SK-MEL-5 (cell line): ENCODE results near the gene CFDP1. TPM values are rescaled to one million over a fixed set of nuclear protein-coding genes. Genes with fewer than 3 reads are reported as not detected.

Experiments
- DNase-seq: peaks from one replicate; pipeline ENCODE4 v3.0.0-alpha.2; 2016; ENCODE audit warnings: low read depth, low spot score
- in situ Hi-C: cut with HindIII; loops from 2 replicates; pipeline ENCODE4 v1.10.0; 2016; ENCODE audit warnings: low sequenced_read_pairs, high pct_unique_total_duplicates, low pct_unique_long_range_greater_than_20kb
- total RNA-seq: library from RNA; depleted of rRNA; stranded (reverse); fragments of >200 nt; shearing (Covaris generic); gene quantifications from 2 replicates; pipeline ENCODE4 v1.2.3, GENCODE V29; 2014

CFDP1 gene
- total RNA-seq, 1 experiment from 2014 or later: 24.8 TPM

DNA sequence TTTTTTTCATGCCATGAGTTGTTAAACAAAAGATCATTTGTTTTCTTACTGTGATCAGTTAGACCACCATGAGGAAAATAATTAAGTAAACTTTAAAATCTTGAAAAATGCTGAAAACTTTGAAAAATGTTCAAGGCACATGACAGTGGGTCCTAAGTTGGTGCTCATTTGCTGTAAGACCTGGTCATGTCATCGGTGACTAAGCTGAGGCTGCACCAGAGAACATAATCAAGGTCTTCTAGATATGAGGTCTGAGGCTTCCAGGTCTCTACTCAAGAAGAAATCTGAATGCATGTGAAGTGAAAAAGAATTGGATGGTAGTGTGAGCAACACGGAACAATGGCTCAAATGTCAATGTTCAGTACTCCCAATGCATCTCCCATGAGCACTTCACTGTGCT, 87.6 kb downstream of the CFDP1 start:
- DNase-seq: no peak
- in situ Hi-C loops: no loop called here

DNA sequence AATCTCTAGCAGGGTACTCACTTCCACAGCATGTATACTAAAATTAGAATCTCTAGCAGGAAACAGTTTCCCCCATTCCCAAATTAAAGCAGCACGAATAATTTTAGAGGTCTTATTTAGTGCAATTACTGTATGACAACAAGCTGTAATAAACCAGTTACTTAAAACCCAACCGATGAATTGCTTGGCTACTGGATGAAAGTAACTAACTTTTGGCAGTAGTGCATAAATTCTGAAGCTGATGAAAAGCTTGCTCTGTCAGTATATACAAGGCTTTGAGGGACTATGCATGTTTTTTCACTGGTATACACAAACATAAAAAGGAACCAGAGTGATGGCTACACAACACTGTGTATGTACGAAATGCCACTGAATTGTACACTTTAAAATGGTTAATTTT, 89.4 kb downstream of the CFDP1 start:
- DNase-seq: no peak
- in situ Hi-C loops: no loop called here

DNA sequence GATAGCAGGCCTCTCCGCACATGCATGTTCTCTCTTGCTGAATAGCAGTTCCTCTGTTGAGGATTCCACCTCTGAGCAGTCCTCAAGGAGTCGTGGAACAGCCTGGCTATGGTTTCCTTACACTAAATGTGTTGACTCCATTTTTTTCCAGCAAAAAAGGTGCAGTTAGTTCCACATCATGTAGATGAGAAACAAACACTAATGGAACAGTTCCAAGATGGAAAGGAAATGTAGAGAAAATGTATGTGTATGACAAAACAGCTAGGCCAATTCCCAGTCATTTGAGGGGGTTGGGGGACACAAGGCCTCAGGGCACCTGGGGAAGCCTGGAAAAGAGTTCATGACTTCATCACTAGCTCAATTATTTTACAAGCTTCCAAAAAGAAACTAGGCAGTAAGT, 90.0 kb downstream of the CFDP1 start:
- in situ Hi-C loops: no loop called here

DNA sequence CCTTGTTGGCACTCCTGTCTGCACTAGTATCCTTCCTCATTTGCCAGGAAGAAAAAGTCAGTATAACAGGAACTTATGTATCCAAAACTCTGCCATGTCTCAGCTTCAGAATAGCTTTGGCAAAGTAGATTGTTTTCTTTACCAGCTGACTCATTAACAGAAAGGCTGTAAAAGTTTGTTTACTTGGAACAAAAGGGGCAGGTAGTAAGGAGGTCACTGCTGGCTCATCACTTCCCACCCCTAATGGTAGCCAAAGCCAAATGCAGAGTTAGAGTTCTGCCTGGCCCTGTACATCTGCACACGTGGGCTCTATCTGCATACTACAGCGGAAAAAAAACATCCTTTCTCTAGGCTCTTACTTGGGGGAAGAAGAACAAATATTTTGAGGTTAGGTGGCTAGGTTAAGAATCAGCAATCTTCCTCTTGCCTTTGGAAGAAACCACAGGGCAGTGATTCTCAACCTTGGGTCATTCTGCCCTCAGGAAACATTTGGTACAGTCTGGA, 90.9 kb downstream of the CFDP1 start:
- in situ Hi-C loops: no loop called here
- DNase-seq: no peak

More for the DNA sequence above, 90.0 kb downstream of the CFDP1 start:
- DNase-seq: no peak

DNA sequence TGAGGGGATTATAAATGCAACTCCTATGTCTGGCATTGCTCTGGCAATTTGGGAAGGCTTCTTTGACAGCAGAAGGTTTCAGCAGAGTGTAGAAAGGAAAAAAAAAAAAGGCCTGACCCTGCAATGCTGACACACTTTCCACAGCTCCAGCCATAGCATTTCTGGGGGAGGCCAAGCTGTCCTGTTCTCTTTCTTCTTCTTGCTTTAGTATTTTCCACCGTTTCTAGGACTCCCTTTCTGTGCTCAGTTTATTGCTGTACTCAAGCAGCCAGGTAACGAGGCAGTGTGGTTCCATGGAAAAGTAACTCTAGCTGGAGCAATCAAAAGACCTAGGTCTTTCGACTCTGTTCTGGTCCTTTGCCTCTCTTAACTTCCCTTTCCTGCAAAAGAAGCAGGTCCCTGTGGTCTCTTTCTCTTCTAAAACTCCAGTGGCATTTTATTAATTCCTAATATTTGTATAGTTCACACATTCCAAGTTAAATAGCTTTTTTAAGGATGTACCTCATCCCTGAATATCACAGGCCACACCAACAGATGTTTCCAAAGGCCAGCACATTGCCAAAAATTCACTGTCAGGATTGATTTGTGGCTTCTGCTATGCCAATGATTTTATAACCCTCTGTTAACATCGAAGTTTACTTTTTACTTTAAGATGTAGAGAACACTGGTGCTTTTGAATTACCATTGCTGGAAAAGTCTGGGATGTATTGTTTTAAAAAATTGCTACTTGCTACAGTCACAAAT, 91.6 kb downstream of the CFDP1 start:
- in situ Hi-C loops: no loop called here
- no peak for DNase-seq

DNA sequence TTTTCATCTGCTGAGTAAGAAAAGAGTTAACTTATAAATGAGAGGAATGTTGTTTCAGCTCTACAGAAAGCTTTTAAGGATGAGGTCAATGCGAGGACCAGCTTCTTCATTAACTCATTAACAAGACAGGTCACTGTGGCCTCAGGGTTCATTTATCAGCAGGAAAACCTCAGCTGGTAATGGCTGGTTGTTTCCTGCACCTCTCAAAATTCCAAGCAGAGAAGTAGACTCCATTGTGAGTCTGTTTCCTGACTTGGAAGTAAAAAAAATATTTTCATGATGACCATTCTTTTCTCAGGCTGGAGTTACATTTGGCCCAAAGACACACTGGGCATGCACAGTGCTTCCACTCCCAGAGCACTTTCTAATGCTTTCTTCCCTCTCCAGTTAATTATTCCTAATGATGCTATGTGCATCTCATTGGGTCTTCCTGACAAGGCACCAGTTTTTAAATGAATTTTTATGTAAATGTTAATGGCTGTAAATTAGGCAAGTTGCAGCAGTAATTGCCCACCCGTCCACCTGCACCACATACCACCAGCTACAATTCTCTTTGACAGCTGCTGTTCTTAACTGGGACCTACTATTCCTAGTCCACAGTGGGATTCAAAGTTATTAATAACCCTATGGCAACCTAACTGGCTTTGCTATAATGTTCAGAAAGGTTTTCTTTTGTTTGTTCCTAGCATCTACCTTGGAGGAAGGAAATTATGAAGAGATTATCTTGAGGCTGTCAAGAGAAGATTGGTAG, 92.4 kb downstream of the CFDP1 start:
- in situ Hi-C loops: no loop called here
- DNase-seq: no peak

DNA sequence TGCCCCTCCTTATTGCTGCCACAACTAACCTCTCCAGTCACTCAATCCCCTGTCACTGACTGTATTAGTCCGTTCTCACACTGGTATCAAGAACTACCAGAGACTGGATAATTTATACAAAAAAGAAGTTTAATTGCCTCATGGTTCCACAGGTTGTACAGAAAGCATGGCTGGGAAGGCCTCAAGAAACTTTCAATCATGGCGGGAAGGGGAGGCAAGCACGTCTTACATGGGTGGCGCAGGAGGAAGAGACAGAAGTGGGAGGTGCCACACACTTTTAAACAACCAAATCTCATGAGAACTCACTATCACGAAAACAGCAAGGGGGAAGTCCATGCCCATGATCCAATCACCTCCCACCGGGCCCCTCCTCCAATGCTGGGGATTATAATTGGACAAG, 95.9 kb downstream of the CFDP1 start:
- no peak for DNase-seq
- in situ Hi-C loops: no loop called here

DNA sequence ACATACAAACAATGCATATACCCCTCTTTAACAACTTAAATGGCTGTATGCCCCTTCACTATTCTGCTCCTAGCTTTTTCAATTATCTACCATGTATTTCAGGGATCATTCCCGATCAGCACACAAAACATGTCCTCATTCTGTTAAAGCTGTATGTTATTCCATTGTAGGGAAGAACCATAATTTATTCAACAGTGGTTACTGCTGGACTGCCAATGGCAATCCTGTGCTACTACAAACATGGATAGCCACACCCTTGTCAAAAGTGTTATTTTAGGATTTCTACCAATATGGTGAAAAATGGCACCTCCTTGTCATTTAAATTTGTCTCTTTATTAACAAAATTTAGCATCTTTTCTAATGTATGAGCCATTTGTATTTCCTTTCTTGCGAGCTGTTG, 96.8 kb downstream of the CFDP1 start:
- in situ Hi-C loops: no loop called here
- no peak for DNase-seq

DNA sequence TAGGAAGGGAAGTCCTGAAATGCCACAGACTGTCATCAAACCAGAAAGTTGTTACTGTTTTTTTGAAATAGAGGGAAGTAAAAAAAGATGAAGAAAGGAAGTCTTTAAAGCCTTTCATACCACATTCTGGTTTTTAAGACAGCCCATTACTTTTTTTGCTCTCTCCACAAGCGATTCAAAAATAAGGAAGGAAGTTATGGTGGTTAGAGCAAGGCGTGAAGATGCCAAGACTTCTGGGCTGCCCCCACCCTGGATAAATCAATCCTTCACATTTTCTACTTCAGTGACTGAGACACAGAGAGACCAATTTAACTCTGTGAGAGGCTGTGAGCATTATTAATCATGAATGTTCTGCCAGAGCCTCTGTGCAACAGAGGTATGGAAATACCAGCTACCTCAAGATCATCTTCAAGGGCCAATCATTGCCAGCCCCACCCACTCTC, 99.6 kb downstream of the CFDP1 start:
- in situ Hi-C loops: no loop called here
- DNase-seq: no peak

DNA sequence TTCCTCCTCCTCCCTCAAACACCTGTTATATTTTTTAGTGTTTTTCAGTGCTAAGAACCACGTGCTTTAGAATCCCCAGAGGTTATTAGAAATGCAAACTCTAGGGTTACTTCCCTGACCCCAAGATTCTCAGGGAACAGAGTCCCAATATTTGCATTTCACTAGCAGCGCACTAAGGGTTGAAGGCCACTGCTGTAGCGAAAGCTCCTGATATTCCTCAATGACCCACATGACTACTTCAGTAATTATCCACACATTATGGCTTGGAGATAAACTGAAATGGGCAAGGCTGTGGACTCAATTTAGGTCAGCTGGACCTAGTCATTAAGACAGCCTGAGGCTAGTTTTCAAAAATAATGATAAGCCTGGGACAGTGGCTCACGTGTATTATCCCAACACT, 103.4 kb downstream of the CFDP1 start:
- in situ Hi-C loops: no loop called here

DNA sequence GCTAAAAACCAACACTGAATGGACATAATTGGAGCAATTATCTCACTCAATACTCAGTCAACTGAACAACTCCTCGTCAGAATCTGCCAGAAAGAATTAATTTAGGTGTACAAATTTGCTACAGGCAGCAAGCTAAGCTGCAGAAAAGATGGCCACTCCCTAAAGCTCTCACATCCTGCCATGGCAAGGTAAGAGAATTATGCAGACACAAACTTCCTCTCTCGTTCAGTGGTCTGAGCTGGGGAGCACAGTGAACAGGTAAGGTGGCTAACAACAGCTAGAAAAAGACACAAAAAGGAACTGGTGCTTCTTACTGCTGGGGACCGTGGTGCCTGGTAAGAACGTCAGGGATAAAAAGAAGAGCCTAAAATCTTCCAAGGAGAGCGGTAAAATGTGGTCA, 107.0 kb downstream of the CFDP1 start:
- DNase-seq: no peak
- in situ Hi-C loops: no loop called here

More for the DNA sequence above, 103.4 kb downstream of the CFDP1 start:
- DNase-seq: no peak

DNA sequence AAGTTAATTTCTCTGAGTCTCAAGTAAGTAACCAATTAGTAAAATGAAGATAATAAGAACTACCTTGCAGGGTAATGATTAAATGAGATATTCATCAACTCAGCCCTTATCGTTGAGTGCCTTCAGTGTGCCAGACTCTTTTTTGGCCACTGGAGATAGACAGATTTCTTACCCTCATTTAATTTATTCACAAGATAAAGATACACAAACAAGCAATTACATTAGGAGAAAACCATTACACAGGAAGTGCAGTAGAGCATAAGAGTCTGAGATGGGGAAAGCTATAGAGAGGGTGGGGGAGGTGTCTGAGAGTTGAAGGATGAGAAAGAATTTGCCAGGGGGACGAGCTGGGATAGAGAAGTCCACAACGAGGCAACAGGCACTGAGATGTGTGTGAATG, 109.4 kb downstream of the CFDP1 start:
- no peak for DNase-seq
- in situ Hi-C loops: loop anchor here (25.0 kb wide), 1 partner anchor 137 kb away; no protein-coding TSS in a partner anchor

DNA sequence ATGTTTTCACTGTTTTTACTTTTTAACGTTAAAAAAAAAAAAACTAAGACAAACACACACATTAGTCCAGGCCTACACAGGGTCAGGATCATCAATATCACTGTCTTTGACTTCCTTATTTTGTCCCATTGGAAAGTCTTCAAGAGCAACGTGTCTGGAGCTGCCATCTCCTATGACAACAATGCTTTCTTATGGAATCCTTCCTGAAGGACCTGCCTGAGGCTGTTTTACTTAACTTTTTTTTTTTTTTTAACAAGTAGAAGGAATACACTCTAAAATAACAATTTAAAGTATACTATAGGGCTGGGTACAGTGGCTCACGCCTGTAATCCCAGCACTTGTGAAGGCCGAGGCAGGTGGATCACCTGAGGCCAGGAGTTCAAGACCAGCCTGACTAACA, 110.1 kb downstream of the CFDP1 start:
- DNase-seq: no peak
- in situ Hi-C loops: loop anchor here (25.0 kb wide), 1 partner anchor 136 kb away; no protein-coding TSS in a partner anchor

DNA sequence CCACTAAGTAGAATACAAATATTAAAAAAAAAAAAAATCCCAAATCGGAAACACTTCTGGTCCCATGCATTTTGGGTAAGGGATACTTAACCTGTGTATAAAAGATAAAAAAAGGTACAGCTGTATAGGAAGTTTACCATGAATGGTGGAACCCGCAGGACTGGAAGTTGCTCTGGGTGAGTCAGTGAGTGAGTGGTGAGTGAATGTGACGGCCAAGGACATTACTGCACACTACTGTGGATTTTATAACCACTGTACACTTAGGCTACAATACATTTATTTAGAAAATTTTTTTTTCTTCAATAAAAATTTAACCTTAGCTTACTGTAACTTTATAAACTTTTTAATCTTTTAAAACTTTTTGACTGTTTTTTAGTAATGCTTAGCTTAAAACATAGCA, 110.6 kb downstream of the CFDP1 start:
- in situ Hi-C loops: loop anchor here (25.0 kb wide), 1 partner anchor 135 kb away; no protein-coding TSS in a partner anchor
- DNase-seq: no peak

DNA sequence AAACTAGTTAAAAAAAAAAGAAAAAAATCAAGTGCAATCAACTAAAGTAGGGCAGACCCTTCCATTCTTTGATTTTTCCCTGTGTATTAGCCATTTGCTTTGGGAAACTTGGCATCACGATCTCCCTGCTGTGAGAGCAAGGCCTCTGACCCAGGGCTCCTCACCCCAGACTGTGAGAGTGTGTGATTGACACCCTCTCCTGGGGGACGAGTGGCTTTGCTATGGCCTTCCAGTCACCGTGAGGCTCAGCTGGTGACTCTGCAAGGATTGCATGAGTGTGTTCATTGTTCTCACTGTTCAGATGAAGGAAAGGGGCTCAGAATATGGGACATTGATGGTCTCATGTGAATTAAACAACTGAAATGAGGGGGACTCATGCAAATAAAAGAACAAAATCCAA, 112.9 kb downstream of the CFDP1 start:
- no peak for DNase-seq
- in situ Hi-C loops: loop anchor here (25.0 kb wide), 1 partner anchor 133 kb away; no protein-coding TSS in a partner anchor

DNA sequence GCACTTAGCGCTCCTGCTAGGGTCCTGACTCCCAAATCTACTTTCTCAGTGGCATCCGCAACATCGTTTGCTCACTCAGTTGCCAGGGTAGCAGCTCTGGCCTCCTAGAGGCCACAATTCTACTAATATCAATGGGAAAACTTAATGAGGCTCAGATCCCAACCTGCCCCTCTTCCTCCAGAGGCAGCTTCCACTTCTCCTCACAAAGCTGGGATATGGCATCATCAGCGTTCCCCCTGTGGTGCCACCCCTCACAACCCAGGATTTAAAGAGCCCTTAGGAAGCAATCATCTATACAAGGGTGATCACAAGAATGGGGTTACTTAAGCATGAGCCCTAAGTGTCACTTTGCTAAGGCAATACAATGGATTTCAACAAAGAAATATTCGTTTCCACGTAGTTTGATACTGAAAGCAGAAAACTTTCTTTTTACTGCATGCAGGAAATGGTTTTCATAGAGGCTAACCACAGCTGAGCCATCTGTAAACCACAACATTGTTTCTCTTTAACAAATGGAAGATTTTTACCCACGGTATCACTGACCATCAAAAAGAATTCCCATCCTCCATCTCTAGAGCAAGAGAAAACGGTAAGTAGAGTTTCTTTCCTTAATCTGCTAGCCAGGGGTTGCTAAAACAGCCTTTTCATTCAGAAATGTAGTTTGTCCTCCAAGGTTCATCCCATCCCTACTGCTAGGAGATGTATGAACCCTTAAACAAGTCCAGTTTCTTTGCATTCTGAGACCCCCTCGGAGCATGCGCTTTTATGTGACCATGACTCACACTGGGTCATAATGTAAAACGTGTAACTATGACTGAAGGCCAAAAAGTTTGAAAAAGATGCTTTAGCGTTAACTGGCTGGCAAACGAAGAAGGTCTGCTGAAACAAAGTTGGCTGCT, 113.5 kb downstream of the CFDP1 start:
- DNase-seq: no peak
- in situ Hi-C loops: loop anchor here (25.0 kb wide), 1 partner anchor 132 kb away; no protein-coding TSS in a partner anchor

DNA sequence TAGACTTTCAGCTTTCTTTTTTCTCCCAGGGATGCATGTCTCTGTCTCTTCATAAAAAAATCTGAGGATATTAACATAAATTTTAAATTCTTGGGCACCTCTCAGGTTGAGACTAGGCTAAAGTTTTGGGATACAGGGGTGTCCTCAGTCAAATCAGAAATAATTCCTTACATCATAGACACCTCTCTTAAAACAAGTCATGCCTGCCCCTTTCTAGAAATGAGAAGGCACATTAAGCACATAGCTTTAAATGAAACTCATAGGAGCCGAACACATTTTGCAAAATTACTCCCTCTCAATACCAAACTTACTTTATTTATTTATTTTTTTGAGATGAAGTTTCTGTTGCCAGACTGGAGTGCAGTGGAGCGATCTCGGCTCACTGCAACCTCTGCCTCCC, 114.6 kb downstream of the CFDP1 start:
- no peak for DNase-seq
- in situ Hi-C loops: loop anchor here (25.0 kb wide), 1 partner anchor 131 kb away; no protein-coding TSS in a partner anchor
